NCI-H526 (cell line): ENCODE results near the gene CPED1.
"Not testable (repeated sequence)": the region's sequence is repeated elsewhere in the genome, so short reads cannot be mapped to it uniquely, and the experiment has no call there.

Source experiments
- DNase-seq, 2 experiments: peaks; one replicate each; lab custom pipeline; 2025; lab: John Stamatoyannopoulos, UW

The CPED1 gene

GRCh38 chr7:120996333-120996987 lies 7.9 kb downstream of the CPED1 start:
- DNase-seq, result no peak

- DNase-seq, result no peak
Measured at GRCh38 chr7:120996988-120997345, 8.5 kb downstream of the CPED1 start.

- DNase-seq, result no peak
Measured at GRCh38 chr7:120997882-120998474, 9.5 kb downstream of the CPED1 start.

- DNase-seq, result no peak
Measured at GRCh38 chr7:120998520-120998919, 10.0 kb downstream of the CPED1 start.

DNA sequence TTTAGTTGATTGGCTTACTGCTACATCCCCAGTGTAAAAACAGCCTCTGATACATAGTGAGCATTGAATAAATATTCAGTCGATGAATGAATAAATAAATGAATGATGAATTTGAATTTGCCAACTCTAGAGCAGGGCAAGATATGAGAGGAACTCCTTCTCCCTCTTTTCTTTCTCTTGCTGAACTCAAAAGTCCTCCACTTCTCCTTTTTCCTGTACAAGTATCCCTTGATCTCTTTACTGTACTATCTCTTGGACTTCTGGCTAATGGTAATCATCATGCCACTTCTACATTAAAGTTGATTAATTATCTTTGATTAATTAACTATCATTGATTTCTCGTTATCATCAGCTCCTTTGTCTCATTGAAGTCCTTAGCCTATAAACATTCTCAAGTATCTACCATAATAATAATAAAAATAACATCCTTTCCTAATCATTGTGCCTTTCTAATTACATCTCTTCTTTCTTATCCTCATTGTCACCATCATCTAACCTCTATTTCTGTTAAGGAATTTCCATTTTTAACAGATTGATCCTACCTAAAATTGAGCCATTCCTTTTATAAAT lies 10.6 kb downstream of the CPED1 start:
- no peak for DNase-seq

DNA sequence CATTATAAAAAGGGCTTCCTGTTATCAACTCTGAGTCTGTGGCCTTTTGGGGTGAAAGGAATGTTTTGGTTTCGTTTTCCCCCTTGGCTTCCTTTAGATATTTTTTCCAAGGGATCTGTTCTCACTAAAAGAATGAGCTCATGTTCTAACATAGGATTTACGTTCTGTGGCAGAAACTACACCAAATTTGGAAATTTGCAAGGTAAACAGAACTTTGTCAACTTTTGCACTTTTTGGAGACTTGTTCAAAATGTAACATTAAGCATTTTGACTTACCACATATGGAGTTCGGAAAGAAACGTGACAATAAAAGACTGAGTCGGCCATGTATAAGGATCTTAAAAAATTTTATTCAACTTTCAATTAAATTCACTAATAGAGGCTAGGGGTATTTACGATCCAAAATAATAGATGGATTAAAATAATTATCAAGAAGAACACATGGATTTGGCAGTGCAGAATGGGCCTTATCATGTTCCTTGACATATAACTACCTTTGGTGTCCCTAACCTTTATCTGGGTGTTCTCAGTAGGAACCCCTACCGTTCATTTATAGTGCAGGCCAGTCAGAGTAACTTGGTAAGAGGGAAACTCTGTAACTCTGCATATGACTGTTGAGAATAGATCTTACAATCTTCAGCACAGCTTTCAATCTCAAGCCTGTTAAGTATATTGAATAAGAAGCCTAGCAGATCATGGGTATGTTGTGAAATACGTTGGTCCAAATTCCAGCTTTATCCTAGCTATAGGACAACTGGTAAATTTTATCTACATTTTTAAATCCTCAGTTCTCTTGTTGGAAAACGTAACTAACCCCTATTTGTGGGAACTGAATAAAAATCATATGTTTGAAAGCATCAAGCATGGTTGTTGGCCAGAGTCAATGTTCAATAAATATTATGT lies 11.8 kb downstream of the CPED1 start:
- DNase-seq, result no peak

GRCh38 chr7:121001234-121001906 lies 12.9 kb downstream of the CPED1 start:
- DNase-seq, result no peak

DNA sequence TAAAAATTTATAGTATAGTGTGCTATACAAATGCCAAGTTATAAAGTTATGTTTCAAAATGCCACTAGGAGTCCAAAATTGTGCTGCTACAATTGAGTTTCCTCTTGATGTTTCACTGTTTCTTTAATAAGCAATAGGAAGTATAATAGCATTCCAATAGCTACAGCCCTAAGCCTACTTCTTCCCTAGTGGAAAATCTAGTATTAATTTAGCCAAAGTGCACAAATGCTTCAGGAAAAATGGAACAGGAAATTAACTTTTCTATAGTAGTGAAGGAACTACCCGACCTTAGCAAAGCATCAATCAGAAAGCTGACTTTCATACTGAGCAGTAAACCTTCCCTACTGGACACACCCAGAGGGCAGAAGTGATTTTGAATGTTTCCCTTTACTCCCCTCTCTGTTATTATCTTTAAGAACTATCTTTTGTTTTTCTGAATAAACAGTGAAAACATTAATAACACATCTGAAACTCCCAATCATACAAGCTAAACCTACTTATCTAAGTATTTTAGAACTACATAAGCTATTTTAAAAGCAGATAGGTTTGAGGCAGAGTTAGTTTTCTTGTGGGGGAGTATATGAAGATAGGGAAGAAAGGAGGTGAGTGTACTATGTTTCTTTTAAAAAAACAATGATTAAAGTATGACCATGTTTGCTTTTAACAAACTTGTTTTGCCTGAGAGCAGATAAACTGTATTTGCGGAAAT lies 13.7 kb downstream of the CPED1 start:
- DNase-seq, result no peak

DNA sequence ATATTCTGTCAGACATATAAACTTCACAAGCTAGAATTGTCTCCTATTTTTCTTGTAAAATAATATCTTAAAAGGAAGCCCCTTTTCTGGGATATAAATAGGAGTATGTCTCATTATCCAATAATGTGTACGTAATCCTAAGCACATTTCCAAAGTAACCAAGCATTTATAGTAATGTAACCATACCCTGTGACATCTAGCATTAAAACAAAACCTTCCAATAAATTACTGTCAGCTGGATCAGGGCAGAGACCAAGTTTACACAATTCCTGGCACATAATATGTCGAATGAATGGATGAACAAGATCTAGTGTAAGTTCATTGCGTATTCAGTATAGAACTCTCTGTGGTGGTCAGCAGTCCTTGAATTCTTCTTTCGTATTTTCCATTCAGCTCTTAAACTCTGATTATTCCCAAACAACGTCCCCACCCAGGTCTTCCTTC lies 14.3 kb downstream of the CPED1 start:
- no peak for DNase-seq

GRCh38 chr7:121003986-121004685 lies 15.6 kb downstream of the CPED1 start:
- no peak for DNase-seq

- not testable (repeated sequence) for DNase-seq
Measured at GRCh38 chr7:121005058-121005457, 16.5 kb downstream of the CPED1 start.

DNA sequence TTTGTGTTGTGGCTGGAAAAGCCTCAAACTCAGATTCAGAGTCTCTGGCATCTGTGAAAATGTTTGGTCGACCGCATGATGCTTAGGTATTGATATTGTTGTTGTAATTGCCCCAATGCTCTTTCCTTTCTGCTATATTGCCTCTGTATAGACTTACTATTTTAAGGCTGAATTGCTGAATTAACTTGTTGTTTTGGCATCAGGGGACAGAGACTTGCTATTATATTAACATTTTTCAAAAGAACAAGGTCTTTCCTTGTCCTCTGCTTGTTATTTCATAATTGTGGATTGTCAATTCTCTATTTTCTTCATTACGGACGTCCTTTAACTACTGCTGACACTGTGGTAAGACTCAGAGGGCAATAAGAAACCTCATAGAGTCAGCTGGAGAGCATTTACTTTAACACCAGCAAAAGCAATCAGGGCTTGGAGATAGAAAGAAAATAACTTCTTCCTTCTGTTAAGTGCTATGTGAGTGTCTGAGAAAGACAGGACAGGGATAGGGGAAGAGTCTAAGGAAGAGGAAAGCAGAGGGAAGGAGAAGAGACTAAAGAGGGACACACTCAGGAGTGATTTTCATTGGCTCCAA lies 17.6 kb downstream of the CPED1 start:
- no peak for DNase-seq

- DNase-seq, result no peak
Measured at GRCh38 chr7:121006711-121007315, 18.3 kb downstream of the CPED1 start.

- DNase-seq, result no peak
Measured at GRCh38 chr7:121008816-121009215, 20.3 kb downstream of the CPED1 start.

- no peak for DNase-seq
Measured at GRCh38 chr7:121011401-121011800, 22.9 kb downstream of the CPED1 start.

- DNase-seq, result no peak
Measured at GRCh38 chr7:121012170-121012874, 23.8 kb downstream of the CPED1 start.

- DNase-seq, result no peak
Measured at GRCh38 chr7:121012919-121013318, 24.4 kb downstream of the CPED1 start.

DNA sequence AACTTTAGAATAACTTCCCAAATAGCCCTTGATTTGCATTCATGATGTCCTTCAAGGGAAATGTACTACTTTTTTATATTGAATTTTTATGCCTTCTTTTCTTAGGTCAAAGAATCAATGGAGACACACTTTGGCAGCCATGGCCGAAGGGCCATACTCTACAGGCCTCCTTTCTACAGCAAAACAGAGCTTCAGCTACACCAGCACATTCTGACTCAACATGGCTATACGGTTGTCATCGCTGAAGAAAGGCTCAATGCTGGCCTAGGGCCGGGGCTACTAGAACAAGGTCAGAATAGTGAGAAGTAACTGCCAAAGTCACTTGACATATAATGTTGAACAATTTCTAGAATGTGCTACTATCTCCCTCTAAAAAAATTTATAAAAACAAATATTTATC lies 27.0 kb downstream of the CPED1 start:
- DNase-seq, result no peak

DNA sequence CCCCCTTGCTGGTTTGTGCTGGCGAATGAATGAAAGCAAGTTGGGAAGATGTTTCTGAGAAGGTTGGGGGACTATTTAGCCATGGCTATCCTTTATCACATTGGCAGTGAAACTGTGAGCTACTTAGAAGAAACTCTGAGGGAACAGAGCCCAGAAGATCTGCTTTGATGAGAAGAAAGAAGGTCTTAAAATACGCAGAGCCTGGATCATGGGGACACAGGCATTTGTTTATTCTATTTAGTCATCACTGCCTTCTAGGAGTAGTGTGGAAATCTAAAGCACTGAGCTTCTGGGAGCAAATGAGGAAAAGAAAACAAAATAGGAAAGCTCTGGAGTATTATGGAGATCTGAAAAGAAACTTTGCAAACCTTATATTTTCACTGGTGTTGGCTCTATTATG lies 28.5 kb downstream of the CPED1 start:
- DNase-seq, result no peak
